GM23248 (cell line): ENCODE measurements around the gene GHR.

Source experiments
- EZH2 ChIP-seq: fragments of 200-600 bp; sonication (generic); IDR thresholded peaks from 2 replicates; pipeline ENCODE4 v1.6.1; 2018; ENCODE audit warnings: antibody characterized with exemption, mild to moderate bottlenecking; ENCODE audit not compliant: insufficient read depth, poor library complexity, severe bottlenecking
- EZH2phosphoT487 ChIP-seq: fragments of 200-600 bp; sonication (generic); IDR thresholded peaks from 2 replicates; pipeline ENCODE4 v1.6.1; 2018; ENCODE audit warnings: antibody characterized with exemption, moderate library complexity, mild to moderate bottlenecking, low read depth; ENCODE audit not compliant: insufficient read depth

DNA sequence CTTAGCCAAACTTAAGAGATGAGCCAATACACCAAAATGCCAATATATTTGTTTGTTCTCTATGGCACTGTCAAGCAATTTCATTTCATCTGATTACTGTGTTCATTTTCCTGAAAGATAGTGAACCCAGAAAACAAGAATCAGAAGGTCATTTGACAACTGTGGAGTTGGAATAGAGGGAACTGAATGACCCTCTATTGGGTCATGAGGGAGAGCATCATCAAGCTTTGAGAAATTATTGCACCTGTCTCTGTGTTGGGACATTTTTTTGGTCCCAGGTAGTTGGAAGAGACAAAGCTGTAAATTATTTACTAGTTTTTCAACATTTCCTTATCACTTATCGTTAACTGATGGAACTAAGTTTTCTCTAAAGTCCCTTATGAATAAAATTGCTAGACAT is 129.4 kb downstream of the GHR start:
- TF ChIP-seq EZH2 (no peak), EZH2phosphoT487 (no peak)
